Measurements from ENCODE around the gene TIMM22.
"Not testable (repeated sequence)": the region's sequence is repeated elsewhere in the genome, so short reads cannot be mapped to it uniquely, and the experiment has no call there.

Gene TIMM22

GRCh38 chr17:973053-973452, 23.9 kb upstream of the TIMM22 start:
- DNase-seq (ENCODE audit: low read depth), result no peak

- not testable (repeated sequence) for DNase-seq (ENCODE audit: low read depth)
Measured at GRCh38 chr17:974778-975177, 22.2 kb upstream of the TIMM22 start.

GRCh38 chr17:975371-975915, 21.5 kb upstream of the TIMM22 start:
- no peak for DNase-seq (ENCODE audit: low read depth)

- DNase-seq (ENCODE audit: low read depth), result no peak
Measured at GRCh38 chr17:976312-976711, 20.6 kb upstream of the TIMM22 start.

- no peak for DNase-seq (ENCODE audit: low read depth)
Measured at GRCh38 chr17:977166-977565, 19.8 kb upstream of the TIMM22 start.

- DNase-seq (ENCODE audit: low read depth), result no peak
Measured at GRCh38 chr17:978103-979093, 18.5 kb upstream of the TIMM22 start.

- DNase-seq (ENCODE audit: low read depth), result no peak
Measured at GRCh38 chr17:979212-979538, 17.8 kb upstream of the TIMM22 start.

GRCh38 chr17:979539-980405, 17.2 kb upstream of the TIMM22 start, which contains the start of gene NXN:
TSS of gene NXN (minus strand) at chr17:979776.
- no peak for DNase-seq (ENCODE audit: low read depth)

- peak; percentile 58 for DNase-seq (ENCODE audit: low read depth)
Measured at GRCh38 chr17:980406-981291, 16.3 kb upstream of the TIMM22 start.

GRCh38 chr17:981292-981658, 15.7 kb upstream of the TIMM22 start:
- DNase-seq (ENCODE audit: low read depth), result no peak

- DNase-seq (ENCODE audit: low read depth), result no peak
Measured at GRCh38 chr17:983921-984320, 13.0 kb upstream of the TIMM22 start.

- no peak for DNase-seq (ENCODE audit: low read depth)
Measured at GRCh38 chr17:986322-986929, 10.5 kb upstream of the TIMM22 start.

- no peak for DNase-seq (ENCODE audit: low read depth)
Measured at GRCh38 chr17:987931-988330, 9.0 kb upstream of the TIMM22 start.

- DNase-seq (ENCODE audit: low read depth), result no peak
Measured at GRCh38 chr17:988561-988960, 8.4 kb upstream of the TIMM22 start.

GRCh38 chr17:992933-993332, 4.0 kb upstream of the TIMM22 start:
- DNase-seq (ENCODE audit: low read depth), result no peak

GRCh38 chr17:995324-995723, 1.6 kb upstream of the TIMM22 start:
- DNase-seq (ENCODE audit: low read depth), result not testable (repeated sequence)

- no peak for DNase-seq (ENCODE audit: low read depth)
Measured at GRCh38 chr17:998111-998510, 1.2 kb downstream of the TIMM22 start.

- no peak for DNase-seq (ENCODE audit: low read depth)
Measured at GRCh38 chr17:1000597-1001461, 3.9 kb downstream of the TIMM22 start.

- DNase-seq (ENCODE audit: low read depth), result no peak
Measured at GRCh38 chr17:1001640-1002411, 4.9 kb downstream of the TIMM22 start.

GRCh38 chr17:1002412-1002753, 5.5 kb downstream of the TIMM22 start:
- no peak for DNase-seq (ENCODE audit: low read depth)

Data from HS-5 (cell line).